Astrocyte (in vitro differentiated cells and primary cell): ENCODE measurements around the gene RGL1.

Experiments
- EZH2 ChIP-seq: IDR thresholded peaks from 2 replicates; pipeline ENCODE4 v1.6.1; 2012; ENCODE audit warnings: mild to moderate bottlenecking, low read length, inconsistent platforms; ENCODE audit not compliant: insufficient read depth
- TF ChIP-seq, protein P1 (sequence below): IDR thresholded peaks from 2 replicates; pipeline ENCODE4 v1.5.1; 2011; ENCODE audit warnings: low read depth, mild to moderate bottlenecking, inconsistent platforms, low read length, moderate library complexity; ENCODE audit not compliant: insufficient read depth

DNA sequence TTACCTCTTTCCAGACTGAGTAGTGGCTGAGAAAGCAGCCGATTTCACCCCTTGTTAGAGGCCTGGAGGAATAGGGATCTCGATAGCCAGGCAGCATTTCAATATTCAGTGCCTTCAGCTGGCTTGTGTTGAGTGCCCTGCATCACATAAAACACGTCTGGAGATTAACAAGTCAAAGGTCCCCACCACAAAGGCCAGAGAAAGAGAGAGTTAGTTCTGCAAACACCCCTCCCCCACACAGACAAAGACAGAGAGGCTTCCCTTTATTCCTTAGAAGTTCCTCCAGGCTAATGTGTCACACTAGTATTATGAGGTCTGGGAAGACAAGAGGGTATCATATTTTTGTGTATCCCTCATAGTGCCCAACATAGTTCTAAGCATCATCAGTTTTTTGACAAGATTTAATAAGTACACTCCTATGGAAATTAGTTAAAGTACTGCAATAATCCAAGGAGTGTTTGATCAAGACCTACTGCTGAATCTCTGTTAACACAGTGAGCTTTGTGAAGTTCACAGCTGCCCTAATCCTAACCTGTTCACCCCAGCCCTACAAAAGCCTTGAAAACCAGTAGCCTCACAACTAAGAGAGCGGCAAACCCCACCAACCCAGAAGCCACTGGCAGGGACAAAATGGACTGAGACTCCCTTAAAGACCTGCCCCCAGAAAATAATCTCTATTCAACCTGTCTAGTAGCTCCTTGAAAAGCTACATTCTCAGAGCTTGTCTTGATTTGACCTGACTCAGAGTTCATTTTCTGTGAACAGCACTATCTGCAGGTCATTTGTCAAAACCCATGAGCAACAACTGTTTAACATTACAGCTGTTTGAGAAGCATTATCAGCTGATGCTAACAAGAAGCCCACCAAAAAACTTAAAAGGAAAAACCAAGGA, 140.8 kb downstream of the RGL1 start:
- TF ChIP-seq, protein P1, sequence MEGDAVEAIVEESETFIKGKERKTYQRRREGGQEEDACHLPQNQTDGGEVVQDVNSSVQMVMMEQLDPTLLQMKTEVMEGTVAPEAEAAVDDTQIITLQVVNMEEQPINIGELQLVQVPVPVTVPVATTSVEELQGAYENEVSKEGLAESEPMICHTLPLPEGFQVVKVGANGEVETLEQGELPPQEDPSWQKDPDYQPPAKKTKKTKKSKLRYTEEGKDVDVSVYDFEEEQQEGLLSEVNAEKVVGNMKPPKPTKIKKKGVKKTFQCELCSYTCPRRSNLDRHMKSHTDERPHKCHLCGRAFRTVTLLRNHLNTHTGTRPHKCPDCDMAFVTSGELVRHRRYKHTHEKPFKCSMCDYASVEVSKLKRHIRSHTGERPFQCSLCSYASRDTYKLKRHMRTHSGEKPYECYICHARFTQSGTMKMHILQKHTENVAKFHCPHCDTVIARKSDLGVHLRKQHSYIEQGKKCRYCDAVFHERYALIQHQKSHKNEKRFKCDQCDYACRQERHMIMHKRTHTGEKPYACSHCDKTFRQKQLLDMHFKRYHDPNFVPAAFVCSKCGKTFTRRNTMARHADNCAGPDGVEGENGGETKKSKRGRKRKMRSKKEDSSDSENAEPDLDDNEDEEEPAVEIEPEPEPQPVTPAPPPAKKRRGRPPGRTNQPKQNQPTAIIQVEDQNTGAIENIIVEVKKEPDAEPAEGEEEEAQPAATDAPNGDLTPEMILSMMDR, result no peak
- no peak for TF ChIP-seq EZH2
